G401.6 (cell line): ENCODE measurements around the gene NSUN4.
"Not testable (repeated sequence)": the region's sequence is repeated elsewhere in the genome, so short reads cannot be mapped to it uniquely, and the experiment has no call there.

Experiments
- FAIRE-seq: peaks from 2 replicates; lab custom pipeline; 2012; peaks lifted over from hg19 to GRCh38; lab: Jason Lieb, UNC

NSUN4 gene

GRCh38 chr1:46328182-46328581 lies 12.4 kb upstream of the NSUN4 start:
- FAIRE-seq = not testable (repeated sequence)

- FAIRE-seq = not testable (repeated sequence)
Observed at GRCh38 chr1:46329807-46330206, 10.8 kb upstream of the NSUN4 start.

- not testable (repeated sequence) for FAIRE-seq
Observed at GRCh38 chr1:46330381-46330780, 10.2 kb upstream of the NSUN4 start.

- FAIRE-seq = not testable (repeated sequence)
Observed at GRCh38 chr1:46331786-46332540, 8.6 kb upstream of the NSUN4 start.

- FAIRE-seq = peak; percentile 85
Observed at GRCh38 chr1:46333300-46334029, 7.1 kb upstream of the NSUN4 start.

- FAIRE-seq = no peak
Observed at GRCh38 chr1:46334030-46334384, 6.6 kb upstream of the NSUN4 start.

GRCh38 chr1:46335081-46335480 lies 5.5 kb upstream of the NSUN4 start:
- no peak for FAIRE-seq

- FAIRE-seq = not testable (repeated sequence)
Observed at GRCh38 chr1:46337409-46337808, 3.2 kb upstream of the NSUN4 start.

- FAIRE-seq = no peak
Observed at GRCh38 chr1:46341222-46342083, 846 bp downstream of the NSUN4 start.

GRCh38 chr1:46342084-46342656 lies 1.6 kb downstream of the NSUN4 start:
- no peak for FAIRE-seq

GRCh38 chr1:46342677-46343350 lies 2.2 kb downstream of the NSUN4 start:
- FAIRE-seq = no peak

- FAIRE-seq = no peak
Observed at GRCh38 chr1:46343351-46343695, 2.7 kb downstream of the NSUN4 start.

GRCh38 chr1:46343705-46344104 lies 3.1 kb downstream of the NSUN4 start:
- FAIRE-seq = no peak

- no peak for FAIRE-seq
Observed at GRCh38 chr1:46344481-46344880, 3.9 kb downstream of the NSUN4 start.

- no peak for FAIRE-seq
Observed at GRCh38 chr1:46345281-46345680, 4.7 kb downstream of the NSUN4 start.

GRCh38 chr1:46352363-46352762 lies 11.8 kb downstream of the NSUN4 start:
- FAIRE-seq = no peak

- not testable (repeated sequence) for FAIRE-seq
Observed at GRCh38 chr1:46355920-46356319, 15.3 kb downstream of the NSUN4 start.

- no peak for FAIRE-seq
Observed at GRCh38 chr1:46362158-46362557, 21.6 kb downstream of the NSUN4 start.

- FAIRE-seq = no peak
Observed at GRCh38 chr1:46363121-46363520, 22.5 kb downstream of the NSUN4 start.

GRCh38 chr1:46364612-46365011 lies 24.0 kb downstream of the NSUN4 start:
- FAIRE-seq = no peak

- FAIRE-seq = not testable (repeated sequence)
Observed at GRCh38 chr1:46365796-46366195, 25.2 kb downstream of the NSUN4 start.

- FAIRE-seq = no peak
Observed at GRCh38 chr1:46367072-46367471, 26.5 kb downstream of the NSUN4 start.
